H9 (cell line): ENCODE measurements around the gene SLC24A3. TPM values are rescaled to one million over a fixed set of nuclear protein-coding genes. Genes with fewer than 3 reads are reported as not detected.

Experiments
- DNase-seq: peaks from one replicate; pipeline ENCODE4 v3.0.0-alpha.2; 2017
- H2AFZ ChIP-seq: one replicate; pipeline ENCODE4 v1.6.1; 2013; ENCODE audit warnings: mild to moderate bottlenecking, low read length, control low read depth, moderate library complexity
- H2AK5ac ChIP-seq: 2 replicates; pipeline ENCODE4 v1.6.1; 2013; ENCODE audit warnings: low read length, control low read depth, mixed read lengths; ENCODE audit not compliant: insufficient read length
- H2BK120ac ChIP-seq: one replicate; pipeline ENCODE4 v1.6.1; 2013; ENCODE audit warnings: low read depth, mild to moderate bottlenecking, low read length, control low read depth, inconsistent platforms; ENCODE audit not compliant: poor library complexity, severe bottlenecking
- H2BK12ac ChIP-seq: 2 replicates; pipeline ENCODE4 v1.6.1; 2013; ENCODE audit warnings: low read length, control low read depth, mixed read lengths, low read depth; ENCODE audit not compliant: insufficient read length
- H2BK15ac ChIP-seq: 2 replicates; pipeline ENCODE4 v1.6.1; 2013; ENCODE audit warnings: low read depth, low read length, control low read depth
- H2BK20ac ChIP-seq: one replicate; pipeline ENCODE4 v1.6.1; 2013; ENCODE audit warnings: low read depth, mild to moderate bottlenecking, low read length, control low read depth, inconsistent platforms; ENCODE audit not compliant: poor library complexity, severe bottlenecking
- H2BK5ac ChIP-seq: 2 replicates; pipeline ENCODE4 v1.6.1; 2013; ENCODE audit warnings: low read length, control low read depth, mixed read lengths; ENCODE audit not compliant: insufficient read length
- H3K14ac ChIP-seq: 2 replicates; pipeline ENCODE4 v1.6.1; 2013; ENCODE audit warnings: low read length, control low read depth; ENCODE audit not compliant: insufficient read depth
- H3K18ac ChIP-seq: 2 replicates; pipeline ENCODE4 v1.6.1; 2013; ENCODE audit warnings: low read depth, mild to moderate bottlenecking, mixed read lengths, low read length, control low read depth; ENCODE audit not compliant: insufficient read length
- H3K23ac ChIP-seq: 2 replicates; pipeline ENCODE4 v1.6.1; 2013; ENCODE audit warnings: low read length, control low read depth, mixed read lengths, low read depth; ENCODE audit not compliant: insufficient read length
- H3K23me2 ChIP-seq: 2 replicates; pipeline ENCODE4 v1.6.1; 2013; ENCODE audit warnings: low read depth, mild to moderate bottlenecking, mixed read lengths, low read length, control low read depth; ENCODE audit not compliant: insufficient read length, poor library complexity, severe bottlenecking
- H3K27ac ChIP-seq: 2 replicates; pipeline ENCODE4 v1.5.1; 2013; ENCODE audit warnings: low read length, control low read depth, mixed read lengths, low read depth; ENCODE audit not compliant: insufficient read length
- H3K27me3 ChIP-seq: 2 replicates; pipeline ENCODE4 v1.6.1; 2013; ENCODE audit warnings: low read length, control low read depth, inconsistent platforms; ENCODE audit not compliant: insufficient read depth
- H3K4ac ChIP-seq: 2 replicates; pipeline ENCODE4 v1.6.1; 2013; ENCODE audit warnings: low read depth, mild to moderate bottlenecking, control low read depth, inconsistent platforms, low read length, moderate library complexity
- H3K4me1 ChIP-seq: 2 replicates; pipeline ENCODE4 v1.6.1; 2013; ENCODE audit warnings: low read length, control low read depth, inconsistent platforms; ENCODE audit not compliant: insufficient read depth
- H3K4me2 ChIP-seq: 2 replicates; pipeline ENCODE4 v1.6.1; 2013; ENCODE audit warnings: low read length, control low read depth, mixed read lengths; ENCODE audit not compliant: insufficient read length, insufficient read depth
- H3K56ac ChIP-seq: 2 replicates; pipeline ENCODE4 v1.6.1; 2013; ENCODE audit warnings: low read depth, mild to moderate bottlenecking, mixed read lengths, low read length, control low read depth; ENCODE audit not compliant: insufficient read length
- H3K79me1 ChIP-seq: 2 replicates; pipeline ENCODE4 v1.6.1; 2013; ENCODE audit warnings: low read depth, mild to moderate bottlenecking, moderate library complexity, low read length, control low read depth, inconsistent platforms; ENCODE audit not compliant: insufficient read depth, poor library complexity, severe bottlenecking
- H3K79me2 ChIP-seq: 2 replicates; pipeline ENCODE4 v1.6.1; 2013; ENCODE audit warnings: low read length, control low read depth, inconsistent platforms; ENCODE audit not compliant: insufficient read depth
- H3K9ac ChIP-seq: 2 replicates; pipeline ENCODE4 v1.6.1; 2013; ENCODE audit warnings: low read length, control low read depth, mixed read lengths; ENCODE audit not compliant: insufficient read length; ENCODE audit errors: extremely low read depth
- H3K9me3 ChIP-seq: one replicate; pipeline ENCODE4 v1.6.1; 2013; ENCODE audit warnings: low read depth, low read length, inconsistent platforms; ENCODE audit not compliant: control insufficient read depth
- H3T11ph ChIP-seq: one replicate; pipeline ENCODE4 v1.6.1; 2013; ENCODE audit warnings: mild to moderate bottlenecking, low read length, control low read depth, inconsistent platforms
- H4K20me1 ChIP-seq: one replicate; pipeline ENCODE4 v1.6.1; 2013; ENCODE audit not compliant: control insufficient read depth, insufficient read length, insufficient read depth
- H4K5ac ChIP-seq: 2 replicates; pipeline ENCODE4 v1.6.1; 2013; ENCODE audit warnings: low read depth, mild to moderate bottlenecking, mixed read lengths, low read length, control low read depth; ENCODE audit not compliant: insufficient read length
- H4K8ac ChIP-seq: replicated peaks from 2 replicates; pipeline ENCODE4 v1.6.1; 2013; ENCODE audit warnings: low read length, control low read depth, mixed read lengths, low read depth; ENCODE audit not compliant: insufficient read length
- H4K91ac ChIP-seq: 2 replicates; pipeline ENCODE4 v1.6.1; 2013; ENCODE audit warnings: low read depth, mild to moderate bottlenecking, moderate library complexity, mixed read lengths, low read length, control low read depth; ENCODE audit not compliant: insufficient read length
- H3K27ac Mint-ChIP-seq, 3 experiments: 2 replicates in 2 of 3; 3 replicates in 1 of 3; pipeline ENCODE4 v1.8.0; 2020 to 2021; ENCODE audit warnings: mixed read lengths in 3 of 3, mild to moderate bottlenecking in 1 of 3, moderate library complexity in 1 of 3
- H3K27me3 Mint-ChIP-seq: 2 replicates; pipeline ENCODE4 v1.8.0; 2021; ENCODE audit warnings: low read depth, mild to moderate bottlenecking, moderate library complexity, mixed read lengths
- H3K36me3 Mint-ChIP-seq, 3 experiments: 2 replicates in 2 of 3; 3 replicates in 1 of 3; pipeline ENCODE4 v1.8.0; 2020 to 2021; ENCODE audit warnings: low read depth in 3 of 3, mixed read lengths in 3 of 3; ENCODE audit not compliant: insufficient read depth in 1 of 3
- H3K4me1 Mint-ChIP-seq, 2 experiments: 2 replicates each; pipeline ENCODE4 v1.8.0; 2020; ENCODE audit warnings: mixed read lengths in 2 of 2
- H3K4me3 Mint-ChIP-seq, 2 experiments: 2 replicates in 1 of 2; 3 replicates in 1 of 2; pipeline ENCODE4 v1.8.0; 2020 to 2021; ENCODE audit warnings: mild to moderate bottlenecking in 2 of 2, mixed read lengths in 2 of 2, moderate library complexity in 1 of 2
- H3K9me3 Mint-ChIP-seq, 2 experiments: 2 replicates in 1 of 2; 3 replicates in 1 of 2; pipeline ENCODE4 v1.8.0; 2020; ENCODE audit warnings: mild to moderate bottlenecking in 2 of 2, mixed read lengths in 2 of 2, moderate library complexity in 1 of 2
- CTCF ChIP-seq: fragments of 200-600 bp; sonication (generic); conservative IDR thresholded peaks from 3 replicates; pipeline ENCODE4 v1.8.0; 2021; ENCODE audit warnings: antibody characterized with exemption, mild to moderate bottlenecking
- WGBS: extraction: QIAGEN DNeasy Blood & Tissue Kit; methylation state at CpG from one replicate; pipeline ENCODE4 v1.1.7; 2013; ENCODE audit warnings: missing lambda C conversion rate, low lambda C conversion rate, mixed read lengths; ENCODE audit not compliant: insufficient read length; ENCODE audit errors: extremely low coverage; 5-methylcytosine and 5-hydroxymethylcytosine counted together
- total RNA-seq: library from RNA; stranded (reverse); gene quantifications from 2 replicates; pipeline ENCODE4 v1.2.1, GENCODE V29; 2021

Gene SLC24A3
- total RNA-seq, 1 experiment from 2014 or later: 0.83 TPM

- Histone ChIP-seq H2AK5ac (no peak overlapping the region), H3K27ac (no peak overlapping the region), H2BK5ac (no peak overlapping the region), H2BK12ac (no peak overlapping the region), H2BK20ac (no peak overlapping the region), H4K20me1 (no peaks in the 10 kb centered on the region), H4K91ac (no peak overlapping the region), H3K18ac (no peak overlapping the region), H3K9me3 (no peaks in the 10 kb centered on the region), H3K23ac (no peak overlapping the region), H2AFZ (no peak overlapping the region), H3T11ph (no peak overlapping the region), H3K79me1 (no peaks in the 10 kb centered on the region), H4K8ac (no peak overlapping the region), H3K14ac (no peak overlapping the region; the same call in 1 of the 2 replicates), H2BK120ac (no peak overlapping the region), H3K23me2 (no peaks in the 10 kb centered on the region), H3K4me2 (no peak overlapping the region), H2BK15ac (no peak overlapping the region), H3K9ac (no peak overlapping the region), H4K5ac (no peak overlapping the region), H3K4ac (no peak overlapping the region), H3K79me2 (no peaks in the 10 kb centered on the region), H3K4me1 (no peaks in the 10 kb centered on the region; the same call in 1 of the 2 replicates), H3K56ac (no peak overlapping the region), H3K27me3 (no peaks in the 10 kb centered on the region)
- no peak for DNase-seq
- no CpG with 5 or more reads among the region's 2 CpGs for WGBS
- Mint-ChIP-seq H3K27ac (no peak overlapping the region), H3K9me3 (no peaks in the 10 kb centered on the region; a peak in 1 of 5 replicates), H3K27me3 (peaks cover 17% of the 10 kb centered on the region), H3K36me3 (no peaks in the 10 kb centered on the region; a peak in 1 of 7 replicates), H3K4me3 (no peak overlapping the region), H3K4me1 (peaks cover 4 to 9% of the 10 kb centered on the region in 2 experiments)
- no peak for TF ChIP-seq CTCF
Observed at GRCh38 chr20:19765266-19765665, 552.8 kb downstream of the SLC24A3 start.
